Measurements from ENCODE around the gene MAPT. TPM values are rescaled to one million over a fixed set of nuclear protein-coding genes. Genes with fewer than 3 reads are reported as not detected.

Gene MAPT
- total RNA-seq, 2 experiments from 2014 or later, result 1.5 to 1.8 TPM

DNA sequence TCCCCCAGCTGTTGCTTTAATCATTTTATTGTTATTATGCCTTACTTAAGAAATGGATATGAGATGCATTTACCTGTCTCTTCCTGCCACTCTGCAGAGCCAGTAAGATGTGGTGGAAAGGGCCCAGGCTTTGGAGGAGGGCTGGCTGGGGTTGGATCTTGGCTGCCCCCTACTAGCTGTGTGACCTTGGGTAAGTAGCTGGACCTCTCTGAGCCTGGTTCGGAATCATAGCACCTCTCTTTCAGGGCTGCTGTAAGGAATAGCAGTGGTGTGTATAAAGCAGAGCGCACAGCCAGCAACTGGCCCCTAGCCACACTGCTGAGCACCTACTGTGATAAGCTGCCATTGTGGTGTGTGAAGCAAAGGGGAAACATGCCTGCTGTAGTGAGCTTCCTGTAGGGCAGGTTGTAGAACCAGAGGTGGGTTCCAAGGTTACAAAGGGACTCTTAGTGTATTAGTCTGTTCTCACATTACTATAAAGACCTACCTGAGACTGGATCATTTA lies 23.9 kb downstream of the MAPT start:
- Mint-ChIP-seq H3K4me1 (ENCODE audit: low read depth) (no peaks in the 10 kb centered on the region), H3K9me3 (peaks cover under 1% of the 10 kb centered on the region), H3K27ac (no peak overlapping the region), H3K36me3 (peaks cover under 1% of the 10 kb centered on the region), H3K4me3 (no peak overlapping the region), H3K27me3 (peaks cover 5% of the 10 kb centered on the region)
- ChIA-PET CTCF (interaction anchor here (0.8 kb wide), 1 partner anchor 31 kb away, joined by 4 read pairs; no protein-coding TSS in a partner anchor), POLR2A (no interaction called here)
- intact Hi-C loops (cut with micrococcal nuclease), result no loop called here
- DNase-seq, result no peak

GRCh38 chr17:45919136-45919535 lies 24.8 kb downstream of the MAPT start:
- Mint-ChIP-seq H3K27ac (no peak overlapping the region), H3K4me3 (no peak overlapping the region), H3K27me3 (peaks cover 6% of the 10 kb centered on the region), H3K36me3 (no peaks in the 10 kb centered on the region), H3K4me1 (ENCODE audit: low read depth) (no peaks in the 10 kb centered on the region), H3K9me3 (no peaks in the 10 kb centered on the region)
- intact Hi-C loops (cut with micrococcal nuclease), result no loop called here
- DNase-seq, result no peak
- CTCF ChIA-PET, result no interaction called here
- POLR2A ChIA-PET, result no interaction called here

GRCh38 chr17:45920083-45920482 lies 25.7 kb downstream of the MAPT start:
- no peaks in the 10 kb centered on the region for H3K9me3 Mint-ChIP-seq
- CTCF ChIA-PET, result interaction anchor here (1.4 kb wide), 1 partner anchor 11 kb away, joined by 3 read pairs; no protein-coding TSS in a partner anchor
- POLR2A ChIA-PET, result no interaction called here

DNA sequence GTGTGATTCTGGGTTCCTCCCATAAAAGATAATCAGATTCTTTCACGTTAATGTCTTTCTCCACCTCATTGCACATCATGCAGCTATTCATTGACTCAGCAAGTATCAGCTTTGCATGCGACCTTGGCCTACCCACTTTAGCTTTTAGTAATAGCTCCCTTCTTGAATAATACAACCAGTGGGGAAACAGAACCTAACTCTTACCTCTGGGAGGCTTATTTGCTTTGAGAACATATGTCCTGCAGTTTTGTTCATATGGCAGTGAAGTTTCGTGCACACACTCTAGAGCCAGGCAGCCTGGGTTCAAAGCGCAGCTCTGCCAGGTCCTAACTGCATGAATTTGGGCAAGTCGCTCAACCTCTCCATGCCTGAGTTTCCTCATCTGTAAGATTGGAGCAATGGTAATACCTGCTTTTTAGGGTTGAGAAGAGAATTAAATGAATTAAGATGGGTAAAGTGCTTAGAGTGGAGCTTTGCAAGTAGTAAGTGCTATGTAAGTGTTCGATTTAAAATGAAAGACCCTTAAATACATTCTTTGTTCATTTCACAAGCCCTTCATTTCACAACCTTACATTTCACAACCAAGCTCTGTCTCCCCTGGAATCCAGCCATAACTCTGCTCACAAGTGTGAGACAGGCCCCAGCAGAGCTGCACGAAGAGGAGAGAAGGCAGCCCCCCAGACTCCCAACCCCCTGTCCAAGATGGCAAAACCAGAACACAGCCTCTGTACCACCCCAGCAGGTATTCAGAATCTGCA lies 29.3 kb downstream of the MAPT start:
- Mint-ChIP-seq H3K4me3 (no peak overlapping the region), H3K4me1 (ENCODE audit: low read depth) (no peaks in the 10 kb centered on the region), H3K9me3 (no peaks in the 10 kb centered on the region), H3K27me3 (peaks cover 3% of the 10 kb centered on the region), H3K27ac (no peak overlapping the region), H3K36me3 (no peaks in the 10 kb centered on the region)
- intact Hi-C loops (cut with micrococcal nuclease), result no loop called here
- DNase-seq, result no peak
- POLR2A ChIA-PET, result interaction anchor here (0.6 kb wide), 1 partner anchor 13 kb away, joined by 4 read pairs; no protein-coding TSS in a partner anchor
- CTCF ChIA-PET, result interaction anchor here (0.9 to 1.4 kb wide), 2 partner anchors 11 to 26 kb away, joined by 3 read pairs; no protein-coding TSS in a partner anchor

More at GRCh38 chr17:45920083-45920482, 25.7 kb downstream of the MAPT start:
- no peak for DNase-seq
- no peaks in the 10 kb centered on the region for H3K36me3 Mint-ChIP-seq
- no peak overlapping the region for H3K27ac Mint-ChIP-seq
- intact Hi-C loops (cut with micrococcal nuclease), result no loop called here
- H3K27me3 Mint-ChIP-seq, result peaks cover 6% of the 10 kb centered on the region
- H3K4me1 Mint-ChIP-seq (ENCODE audit: low read depth), result no peaks in the 10 kb centered on the region
- no peak overlapping the region for H3K4me3 Mint-ChIP-seq

DNA sequence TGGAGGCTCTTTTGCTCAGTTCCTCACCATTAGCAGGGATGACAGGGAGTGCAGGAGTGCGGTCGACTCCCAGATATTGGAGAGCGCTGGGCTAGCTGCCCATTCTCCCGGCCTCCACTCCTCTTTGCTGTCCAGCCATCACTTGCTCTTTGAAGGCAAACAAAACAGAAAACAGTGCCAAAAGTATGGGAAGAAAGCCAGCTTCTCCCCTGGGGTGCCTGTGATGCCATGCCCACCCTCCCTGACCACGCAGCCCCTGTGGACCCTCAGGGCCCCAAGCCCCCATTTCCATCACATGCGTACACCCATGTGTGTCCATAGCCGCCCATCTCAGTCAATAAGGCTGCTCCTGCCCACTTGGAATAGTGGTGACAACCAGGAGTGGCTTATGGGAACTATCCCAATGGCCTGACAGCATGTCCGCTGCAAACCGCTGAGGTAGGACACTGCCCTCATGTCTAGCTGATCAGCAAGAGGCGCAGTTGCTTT lies 30.0 kb downstream of the MAPT start:
- Mint-ChIP-seq H3K9me3 (no peaks in the 10 kb centered on the region), H3K4me1 (ENCODE audit: low read depth) (no peaks in the 10 kb centered on the region), H3K27me3 (peaks cover 3% of the 10 kb centered on the region), H3K36me3 (no peaks in the 10 kb centered on the region), H3K4me3 (no peak overlapping the region), H3K27ac (no peak overlapping the region)
- ChIA-PET CTCF (interaction anchor here (1.4 kb wide), 1 partner anchor 25 kb away, joined by 3 read pairs; no protein-coding TSS in a partner anchor), POLR2A (no interaction called here)
- intact Hi-C loops (cut with micrococcal nuclease), result no loop called here
- DNase-seq, result no peak

DNA sequence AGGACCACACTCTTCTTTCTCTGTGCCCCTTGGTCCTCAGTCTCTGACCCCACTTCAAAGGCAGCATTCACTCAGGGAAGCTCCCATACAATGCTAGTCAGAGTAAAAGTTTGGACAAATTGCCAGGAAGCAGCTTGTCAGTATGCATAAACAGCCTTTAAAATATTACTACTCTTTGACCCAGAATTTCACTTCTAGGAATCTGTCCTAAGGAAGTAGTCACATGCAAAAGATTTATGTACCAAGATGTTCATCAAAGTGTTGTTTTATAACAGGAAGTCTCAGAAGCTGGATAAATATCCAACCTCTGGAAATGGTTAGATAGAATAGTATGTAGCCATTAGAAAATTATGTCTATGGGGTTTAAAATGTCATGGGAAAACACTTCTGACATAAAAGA lies 31.0 kb downstream of the MAPT start:
- intact Hi-C loops (cut with micrococcal nuclease), result no loop called here
- DNase-seq, result no peak
- Mint-ChIP-seq H3K4me1 (ENCODE audit: low read depth) (no peaks in the 10 kb centered on the region), H3K27ac (no peak overlapping the region), H3K4me3 (no peak overlapping the region), H3K27me3 (peaks cover 3% of the 10 kb centered on the region), H3K9me3 (no peaks in the 10 kb centered on the region), H3K36me3 (no peaks in the 10 kb centered on the region)
- POLR2A ChIA-PET, result no interaction called here
- CTCF ChIA-PET, result interaction anchor here (0.8 kb wide), 1 partner anchor 24 kb away, joined by 3 read pairs; no protein-coding TSS in a partner anchor

DNA sequence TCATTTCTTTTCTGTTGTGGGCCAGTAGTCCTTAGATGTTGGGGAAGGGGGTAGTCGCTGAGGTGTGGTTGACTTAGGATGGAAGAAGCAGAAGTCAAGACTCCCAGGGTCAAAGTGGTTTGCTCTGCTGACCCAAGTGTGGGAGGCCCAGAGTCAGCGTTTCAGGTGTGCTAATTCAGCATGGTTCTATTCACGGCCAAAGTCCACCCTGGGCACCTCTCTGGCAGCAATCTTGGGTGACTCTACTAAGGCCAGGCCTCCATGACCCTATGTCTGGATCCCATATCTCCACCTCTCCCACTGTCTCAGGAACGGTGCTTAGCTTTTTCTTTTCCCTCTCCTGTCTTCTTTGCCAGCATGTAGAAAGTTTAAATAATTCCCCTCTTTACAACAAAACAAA lies 32.9 kb downstream of the MAPT start:
- intact Hi-C loops (cut with micrococcal nuclease), result no loop called here
- H3K27ac Mint-ChIP-seq, result no peak overlapping the region
- ChIA-PET POLR2A (no interaction called here), CTCF (no interaction called here)
- H3K4me3 Mint-ChIP-seq, result no peak overlapping the region
- peaks cover 7% of the 10 kb centered on the region for H3K27me3 Mint-ChIP-seq
- no peaks in the 10 kb centered on the region for H3K36me3 Mint-ChIP-seq
- no peak for DNase-seq
- H3K9me3 Mint-ChIP-seq, result no peaks in the 10 kb centered on the region
- no peaks in the 10 kb centered on the region for H3K4me1 Mint-ChIP-seq (ENCODE audit: low read depth)

GRCh38 chr17:45929344-45929743 lies 35.0 kb downstream of the MAPT start:
- Mint-ChIP-seq H3K27ac (no peak overlapping the region), H3K4me1 (ENCODE audit: low read depth) (no peaks in the 10 kb centered on the region), H3K27me3 (peaks cover 7% of the 10 kb centered on the region), H3K4me3 (no peak overlapping the region), H3K9me3 (no peaks in the 10 kb centered on the region), H3K36me3 (no peaks in the 10 kb centered on the region)
- ChIA-PET CTCF (interaction anchor here (1.2 kb wide), 1 partner anchor 19 kb away, joined by 3 read pairs; no protein-coding TSS in a partner anchor), POLR2A (no interaction called here)
- DNase-seq, result no peak
- intact Hi-C loops (cut with micrococcal nuclease), result no loop called here

- H3K36me3 Mint-ChIP-seq, result no peaks in the 10 kb centered on the region
- H3K4me3 Mint-ChIP-seq, result no peak overlapping the region
- ChIA-PET POLR2A (no interaction called here), CTCF (interaction anchor here (0.9 kb wide), 1 partner anchor 18 kb away, joined by 4 read pairs; no protein-coding TSS in a partner anchor)
- H3K9me3 Mint-ChIP-seq, result no peaks in the 10 kb centered on the region
- intact Hi-C loops (cut with micrococcal nuclease), result no loop called here
- DNase-seq, result no peak
- H3K27me3 Mint-ChIP-seq, result peaks cover 7% of the 10 kb centered on the region
- H3K27ac Mint-ChIP-seq, result no peak overlapping the region
- H3K4me1 Mint-ChIP-seq (ENCODE audit: low read depth), result no peaks in the 10 kb centered on the region
Measured at GRCh38 chr17:45930420-45930951, 36.1 kb downstream of the MAPT start.

DNA sequence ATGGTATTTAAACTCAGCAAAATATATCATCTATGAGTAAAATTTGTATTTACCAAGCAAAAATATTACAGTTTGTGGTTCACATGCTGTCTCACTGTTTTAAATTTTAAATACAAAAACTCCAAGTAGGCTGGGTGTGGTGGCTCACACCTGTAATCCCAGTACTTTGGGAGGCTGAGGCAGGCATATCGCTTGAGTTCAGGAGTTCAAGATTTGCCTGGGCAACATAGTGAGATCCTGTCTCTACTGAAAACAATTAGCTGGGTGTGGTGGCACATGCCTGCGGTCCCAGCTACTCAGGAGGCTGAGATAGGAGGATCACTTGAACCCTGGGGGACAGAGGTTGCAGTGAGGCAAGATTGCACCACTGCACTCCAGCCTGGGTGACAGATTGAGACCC lies 37.3 kb downstream of the MAPT start:
- Mint-ChIP-seq H3K4me3 (no peak overlapping the region), H3K9me3 (no peaks in the 10 kb centered on the region), H3K4me1 (ENCODE audit: low read depth) (no peaks in the 10 kb centered on the region), H3K27me3 (peaks cover 12% of the 10 kb centered on the region), H3K36me3 (no peaks in the 10 kb centered on the region), H3K27ac (no peak overlapping the region)
- intact Hi-C loops (cut with micrococcal nuclease), result no loop called here
- ChIA-PET CTCF (interaction anchor here (0.9 to 1.5 kb wide), 3 partner anchors 17 to 149 kb away, joined by 3 to 5 read pairs (median 3); no protein-coding TSS in a partner anchor), POLR2A (interaction anchor here (0.6 kb wide), 1 partner anchor 1191 kb away, joined by 3 read pairs; no protein-coding TSS in a partner anchor)
- no peak for DNase-seq

DNA sequence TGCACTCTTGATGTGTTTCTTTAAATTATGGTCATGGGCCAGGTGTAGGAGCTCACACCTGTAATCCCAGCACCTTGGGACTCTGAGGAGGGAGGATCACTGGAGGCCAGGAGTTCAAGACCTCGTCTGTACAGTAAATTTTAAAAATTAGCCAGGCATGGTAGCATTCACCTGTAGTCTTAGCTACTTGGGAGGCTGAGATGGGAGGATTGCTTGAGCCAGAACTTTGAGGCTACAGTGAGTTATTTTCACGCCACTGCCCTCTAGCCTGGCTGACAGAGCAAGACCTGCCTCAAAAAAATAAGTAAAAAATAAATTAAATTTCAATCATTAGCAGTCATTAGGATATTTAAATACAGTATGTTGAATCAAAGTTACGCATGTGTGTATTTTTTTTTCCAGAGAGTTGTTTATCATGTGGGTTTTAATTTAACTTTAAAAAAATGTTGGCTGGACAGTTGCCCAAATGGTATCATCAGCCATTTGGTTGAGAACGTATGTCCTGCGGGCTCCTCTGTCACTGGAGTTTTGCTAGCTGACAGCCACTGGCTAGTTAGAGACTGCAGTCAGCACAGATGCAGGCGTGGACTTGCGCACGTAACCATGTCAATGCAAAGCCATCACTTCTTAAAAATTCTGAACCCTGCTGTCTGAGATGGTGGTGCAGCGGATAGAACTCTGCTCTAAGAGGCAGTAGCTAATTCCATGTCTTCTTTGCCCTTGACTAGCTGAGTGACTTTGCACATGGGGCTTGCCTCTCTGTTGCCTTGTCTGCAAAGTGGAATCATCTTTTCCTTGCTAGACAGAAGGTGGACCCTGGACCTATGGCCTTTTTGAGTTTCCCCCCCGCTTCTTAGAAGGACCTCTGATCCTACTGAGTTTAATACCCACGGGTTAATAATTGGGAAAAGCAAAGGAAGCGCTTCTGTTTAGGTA lies 40.0 kb downstream of the MAPT start:
- Mint-ChIP-seq H3K4me1 (ENCODE audit: low read depth) (no peaks in the 10 kb centered on the region), H3K36me3 (no peaks in the 10 kb centered on the region), H3K27me3 (peaks cover 15% of the 10 kb centered on the region), H3K4me3 (no peak overlapping the region), H3K9me3 (no peaks in the 10 kb centered on the region), H3K27ac (no peak overlapping the region)
- DNase-seq, result no peak
- ChIA-PET POLR2A (no interaction called here), CTCF (interaction anchor here (1.8 kb wide), 1 partner anchor 15 kb away, joined by 8 read pairs; no protein-coding TSS in a partner anchor)
- intact Hi-C loops (cut with micrococcal nuclease), result no loop called here

All from activated CD4-positive, alpha-beta memory T cell treated with anti-CD3 and anti-CD28 coated beads for 36 hours (primary cell).